Measurements from ENCODE around the gene AFF3. TPM values are rescaled to one million over a fixed set of nuclear protein-coding genes. Genes with fewer than 3 reads are reported as not detected.

The AFF3 gene
- total and polyA plus RNA-seq, 2 of the 13 experiments (the other 11 are each of a cell fraction or from before 2014, with no cell fraction given), result not detected

DNA sequence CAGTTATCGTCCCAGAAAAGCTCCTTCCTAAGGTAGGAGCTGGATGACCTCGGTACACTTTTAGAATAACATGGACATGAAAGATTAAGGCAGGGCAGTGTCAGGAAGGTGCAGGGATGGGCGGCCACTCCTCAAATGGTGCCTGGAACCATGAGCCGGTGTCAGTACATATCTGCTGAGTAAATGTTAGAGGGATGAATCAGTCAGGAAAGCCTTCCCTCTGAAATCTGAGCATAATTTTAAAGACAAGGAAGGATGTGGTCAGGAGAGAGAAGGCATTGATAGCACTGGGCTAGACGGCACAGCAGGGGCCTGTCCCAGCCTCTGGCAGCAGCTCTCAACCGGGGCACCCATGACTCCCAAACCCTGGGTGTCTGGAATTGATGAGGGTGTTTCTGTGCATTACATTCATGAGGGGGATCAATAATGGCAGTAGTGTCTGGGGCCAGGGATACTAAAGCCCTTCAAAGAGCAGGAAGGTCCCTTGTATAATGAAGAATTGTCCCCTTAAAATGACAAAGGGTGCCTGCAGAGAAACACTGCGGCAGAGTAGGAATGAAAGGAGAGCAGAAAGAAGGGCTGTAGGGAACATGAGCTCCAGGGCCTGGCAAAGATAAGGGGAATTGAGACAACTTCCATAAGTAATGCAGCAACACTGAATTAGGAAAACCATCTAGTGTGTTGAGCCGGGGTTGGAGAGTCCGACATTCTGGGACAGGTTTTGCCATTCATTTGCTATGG, 490.3 kb downstream of the AFF3 start (continued):
- TF ChIP-seq, protein P1, sequence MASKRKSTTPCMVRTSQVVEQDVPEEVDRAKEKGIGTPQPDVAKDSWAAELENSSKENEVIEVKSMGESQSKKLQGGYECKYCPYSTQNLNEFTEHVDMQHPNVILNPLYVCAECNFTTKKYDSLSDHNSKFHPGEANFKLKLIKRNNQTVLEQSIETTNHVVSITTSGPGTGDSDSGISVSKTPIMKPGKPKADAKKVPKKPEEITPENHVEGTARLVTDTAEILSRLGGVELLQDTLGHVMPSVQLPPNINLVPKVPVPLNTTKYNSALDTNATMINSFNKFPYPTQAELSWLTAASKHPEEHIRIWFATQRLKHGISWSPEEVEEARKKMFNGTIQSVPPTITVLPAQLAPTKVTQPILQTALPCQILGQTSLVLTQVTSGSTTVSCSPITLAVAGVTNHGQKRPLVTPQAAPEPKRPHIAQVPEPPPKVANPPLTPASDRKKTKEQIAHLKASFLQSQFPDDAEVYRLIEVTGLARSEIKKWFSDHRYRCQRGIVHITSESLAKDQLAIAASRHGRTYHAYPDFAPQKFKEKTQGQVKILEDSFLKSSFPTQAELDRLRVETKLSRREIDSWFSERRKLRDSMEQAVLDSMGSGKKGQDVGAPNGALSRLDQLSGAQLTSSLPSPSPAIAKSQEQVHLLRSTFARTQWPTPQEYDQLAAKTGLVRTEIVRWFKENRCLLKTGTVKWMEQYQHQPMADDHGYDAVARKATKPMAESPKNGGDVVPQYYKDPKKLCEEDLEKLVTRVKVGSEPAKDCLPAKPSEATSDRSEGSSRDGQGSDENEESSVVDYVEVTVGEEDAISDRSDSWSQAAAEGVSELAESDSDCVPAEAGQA (IDR thresholded peaks at IDR 0.05; ENCODE audit: low read depth), result no peak
- TF ChIP-seq, protein P1 (CRISPR knock-in tag; IDR thresholded peaks at IDR 0.05; ENCODE audit: borderline replicate concordance), result no peak
- TF ChIP-seq, protein P2, sequence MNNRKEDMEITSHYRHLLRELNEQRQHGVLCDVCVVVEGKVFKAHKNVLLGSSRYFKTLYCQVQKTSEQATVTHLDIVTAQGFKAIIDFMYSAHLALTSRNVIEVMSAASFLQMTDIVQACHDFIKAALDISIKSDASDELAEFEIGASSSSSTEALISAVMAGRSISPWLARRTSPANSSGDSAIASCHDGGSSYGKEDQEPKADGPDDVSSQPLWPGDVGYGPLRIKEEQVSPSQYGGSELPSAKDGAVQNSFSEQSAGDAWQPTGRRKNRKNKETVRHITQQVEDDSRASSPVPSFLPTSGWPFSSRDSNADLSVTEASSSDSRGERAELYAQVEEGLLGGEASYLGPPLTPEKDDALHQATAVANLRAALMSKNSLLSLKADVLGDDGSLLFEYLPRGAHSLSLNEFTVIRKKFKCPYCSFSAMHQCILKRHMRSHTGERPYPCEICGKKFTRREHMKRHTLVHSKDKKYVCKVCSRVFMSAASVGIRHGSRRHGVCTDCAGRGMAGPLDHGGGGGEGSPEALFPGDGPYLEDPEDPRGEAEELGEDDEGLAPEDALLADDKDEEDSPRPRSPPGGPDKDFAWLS (CRISPR knock-in tag; IDR thresholded peaks at IDR 0.05; ENCODE audit: borderline replicate concordance), result no peak
- TF ChIP-seq, protein P3, sequence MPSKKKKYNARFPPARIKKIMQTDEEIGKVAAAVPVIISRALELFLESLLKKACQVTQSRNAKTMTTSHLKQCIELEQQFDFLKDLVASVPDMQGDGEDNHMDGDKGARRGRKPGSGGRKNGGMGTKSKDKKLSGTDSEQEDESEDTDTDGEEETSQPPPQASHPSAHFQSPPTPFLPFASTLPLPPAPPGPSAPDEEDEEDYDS (CRISPR knock-in tag; IDR thresholded peaks at IDR 0.05), result no peak
- no peak for TF ChIP-seq HOXA5 (CRISPR knock-in tag; IDR thresholded peaks at IDR 0.05)
- TF ChIP-seq, protein P4, sequence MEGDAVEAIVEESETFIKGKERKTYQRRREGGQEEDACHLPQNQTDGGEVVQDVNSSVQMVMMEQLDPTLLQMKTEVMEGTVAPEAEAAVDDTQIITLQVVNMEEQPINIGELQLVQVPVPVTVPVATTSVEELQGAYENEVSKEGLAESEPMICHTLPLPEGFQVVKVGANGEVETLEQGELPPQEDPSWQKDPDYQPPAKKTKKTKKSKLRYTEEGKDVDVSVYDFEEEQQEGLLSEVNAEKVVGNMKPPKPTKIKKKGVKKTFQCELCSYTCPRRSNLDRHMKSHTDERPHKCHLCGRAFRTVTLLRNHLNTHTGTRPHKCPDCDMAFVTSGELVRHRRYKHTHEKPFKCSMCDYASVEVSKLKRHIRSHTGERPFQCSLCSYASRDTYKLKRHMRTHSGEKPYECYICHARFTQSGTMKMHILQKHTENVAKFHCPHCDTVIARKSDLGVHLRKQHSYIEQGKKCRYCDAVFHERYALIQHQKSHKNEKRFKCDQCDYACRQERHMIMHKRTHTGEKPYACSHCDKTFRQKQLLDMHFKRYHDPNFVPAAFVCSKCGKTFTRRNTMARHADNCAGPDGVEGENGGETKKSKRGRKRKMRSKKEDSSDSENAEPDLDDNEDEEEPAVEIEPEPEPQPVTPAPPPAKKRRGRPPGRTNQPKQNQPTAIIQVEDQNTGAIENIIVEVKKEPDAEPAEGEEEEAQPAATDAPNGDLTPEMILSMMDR (CRISPR knock-in tag; IDR thresholded peaks at IDR 0.05), result no peak
- TF ChIP-seq GPN1 (CRISPR knock-in tag; IDR thresholded peaks at IDR 0.05; ENCODE audit: borderline replicate concordance), result no peak
- TF ChIP-seq, protein P5, sequence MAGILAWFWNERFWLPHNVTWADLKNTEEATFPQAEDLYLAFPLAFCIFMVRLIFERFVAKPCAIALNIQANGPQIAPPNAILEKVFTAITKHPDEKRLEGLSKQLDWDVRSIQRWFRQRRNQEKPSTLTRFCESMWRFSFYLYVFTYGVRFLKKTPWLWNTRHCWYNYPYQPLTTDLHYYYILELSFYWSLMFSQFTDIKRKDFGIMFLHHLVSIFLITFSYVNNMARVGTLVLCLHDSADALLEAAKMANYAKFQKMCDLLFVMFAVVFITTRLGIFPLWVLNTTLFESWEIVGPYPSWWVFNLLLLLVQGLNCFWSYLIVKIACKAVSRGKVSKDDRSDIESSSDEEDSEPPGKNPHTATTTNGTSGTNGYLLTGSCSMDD (CRISPR knock-in tag; IDR thresholded peaks at IDR 0.05), result no peak
- TF ChIP-seq, protein P6, sequence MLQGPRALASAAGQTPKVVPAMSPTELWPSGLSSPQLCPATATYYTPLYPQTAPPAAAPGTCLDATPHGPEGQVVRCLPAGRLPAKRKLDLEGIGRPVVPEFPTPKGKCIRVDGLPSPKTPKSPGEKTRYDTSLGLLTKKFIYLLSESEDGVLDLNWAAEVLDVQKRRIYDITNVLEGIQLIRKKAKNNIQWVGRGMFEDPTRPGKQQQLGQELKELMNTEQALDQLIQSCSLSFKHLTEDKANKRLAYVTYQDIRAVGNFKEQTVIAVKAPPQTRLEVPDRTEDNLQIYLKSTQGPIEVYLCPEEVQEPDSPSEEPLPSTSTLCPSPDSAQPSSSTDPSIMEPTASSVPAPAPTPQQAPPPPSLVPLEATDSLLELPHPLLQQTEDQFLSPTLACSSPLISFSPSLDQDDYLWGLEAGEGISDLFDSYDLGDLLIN (CRISPR knock-in tag; IDR thresholded peaks at IDR 0.05; ENCODE audit: borderline replicate concordance), result no peak

All from HepG2 (cell line).